ENCODE results near the gene L3MBTL4. TPM values are rescaled to one million over a fixed set of nuclear protein-coding genes. Genes with fewer than 3 reads are reported as not detected.

Gene L3MBTL4
- total RNA-seq, 1 experiment from 2014 or later = 1.4 TPM

DNA sequence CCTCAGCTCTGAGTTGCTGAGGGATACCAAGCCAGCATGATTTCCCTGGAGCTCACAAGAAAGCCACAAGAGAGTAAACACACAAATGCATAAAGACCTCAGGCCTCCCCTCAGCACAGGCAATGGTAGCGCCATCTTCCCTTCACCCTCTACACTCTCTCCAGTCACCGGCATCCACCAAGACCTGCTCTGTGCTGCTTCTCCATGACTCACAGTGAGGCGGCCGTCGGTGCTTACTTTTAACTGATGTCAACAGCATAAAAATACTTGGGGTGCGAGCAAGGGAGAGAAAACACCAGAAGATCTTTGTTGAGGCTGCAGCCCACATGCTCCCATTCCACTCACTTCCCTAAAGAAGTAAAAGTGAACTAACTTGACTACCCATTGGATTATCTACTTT, 46.7 kb downstream of the L3MBTL4 start:
- ChIA-PET POLR2A (no interaction called here), CTCF (interaction anchor here (0.7 kb wide), 1 partner anchor 154 kb away, joined by 3 read pairs; no protein-coding TSS in a partner anchor)
- peaks cover 14% of the 10 kb centered on the region for H3K9me3 Mint-ChIP-seq
- H3K27ac Mint-ChIP-seq = no peak overlapping the region
- no peak overlapping the region for H3K4me3 Mint-ChIP-seq
- no peak for TF ChIP-seq JAZF1 (CRISPR knock-in tag; IDR thresholded peaks at IDR 0.05)
- TF ChIP-seq, protein P1, sequence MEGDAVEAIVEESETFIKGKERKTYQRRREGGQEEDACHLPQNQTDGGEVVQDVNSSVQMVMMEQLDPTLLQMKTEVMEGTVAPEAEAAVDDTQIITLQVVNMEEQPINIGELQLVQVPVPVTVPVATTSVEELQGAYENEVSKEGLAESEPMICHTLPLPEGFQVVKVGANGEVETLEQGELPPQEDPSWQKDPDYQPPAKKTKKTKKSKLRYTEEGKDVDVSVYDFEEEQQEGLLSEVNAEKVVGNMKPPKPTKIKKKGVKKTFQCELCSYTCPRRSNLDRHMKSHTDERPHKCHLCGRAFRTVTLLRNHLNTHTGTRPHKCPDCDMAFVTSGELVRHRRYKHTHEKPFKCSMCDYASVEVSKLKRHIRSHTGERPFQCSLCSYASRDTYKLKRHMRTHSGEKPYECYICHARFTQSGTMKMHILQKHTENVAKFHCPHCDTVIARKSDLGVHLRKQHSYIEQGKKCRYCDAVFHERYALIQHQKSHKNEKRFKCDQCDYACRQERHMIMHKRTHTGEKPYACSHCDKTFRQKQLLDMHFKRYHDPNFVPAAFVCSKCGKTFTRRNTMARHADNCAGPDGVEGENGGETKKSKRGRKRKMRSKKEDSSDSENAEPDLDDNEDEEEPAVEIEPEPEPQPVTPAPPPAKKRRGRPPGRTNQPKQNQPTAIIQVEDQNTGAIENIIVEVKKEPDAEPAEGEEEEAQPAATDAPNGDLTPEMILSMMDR (IDR thresholded peaks at IDR 0.05) = no peak
- TF ChIP-seq, protein P2, sequence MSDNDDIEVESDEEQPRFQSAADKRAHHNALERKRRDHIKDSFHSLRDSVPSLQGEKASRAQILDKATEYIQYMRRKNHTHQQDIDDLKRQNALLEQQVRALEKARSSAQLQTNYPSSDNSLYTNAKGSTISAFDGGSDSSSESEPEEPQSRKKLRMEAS (CRISPR knock-in tag; IDR thresholded peaks at IDR 0.05) = no peak
- TF ChIP-seq, protein P3, sequence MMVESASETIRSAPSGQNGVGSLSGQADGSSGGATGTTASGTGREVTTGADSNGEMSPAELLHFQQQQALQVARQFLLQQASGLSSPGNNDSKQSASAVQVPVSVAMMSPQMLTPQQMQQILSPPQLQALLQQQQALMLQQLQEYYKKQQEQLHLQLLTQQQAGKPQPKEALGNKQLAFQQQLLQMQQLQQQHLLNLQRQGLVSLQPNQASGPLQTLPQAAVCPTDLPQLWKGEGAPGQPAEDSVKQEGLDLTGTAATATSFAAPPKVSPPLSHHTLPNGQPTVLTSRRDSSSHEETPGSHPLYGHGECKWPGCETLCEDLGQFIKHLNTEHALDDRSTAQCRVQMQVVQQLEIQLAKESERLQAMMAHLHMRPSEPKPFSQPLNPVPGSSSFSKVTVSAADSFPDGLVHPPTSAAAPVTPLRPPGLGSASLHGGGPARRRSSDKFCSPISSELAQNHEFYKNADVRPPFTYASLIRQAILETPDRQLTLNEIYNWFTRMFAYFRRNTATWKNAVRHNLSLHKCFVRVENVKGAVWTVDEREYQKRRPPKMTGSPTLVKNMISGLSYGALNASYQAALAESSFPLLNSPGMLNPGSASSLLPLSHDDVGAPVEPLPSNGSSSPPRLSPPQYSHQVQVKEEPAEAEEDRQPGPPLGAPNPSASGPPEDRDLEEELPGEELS (CRISPR knock-in tag; IDR thresholded peaks at IDR 0.05) = no peak
- TF ChIP-seq NFYB (CRISPR knock-in tag; conservative IDR thresholded peaks at IDR 0.05; ENCODE audit: low read depth) = no peak
- no peak for TF ChIP-seq ZNF317 (CRISPR knock-in tag; IDR thresholded peaks at IDR 0.05; ENCODE audit: borderline replicate concordance, low read depth)
- TF ChIP-seq ZNF671 (CRISPR knock-in tag; IDR thresholded peaks at IDR 0.05) = no peak
- no peak for TF ChIP-seq ETV6 (CRISPR knock-in tag; IDR thresholded peaks at IDR 0.05)
- TF ChIP-seq, protein P4, sequence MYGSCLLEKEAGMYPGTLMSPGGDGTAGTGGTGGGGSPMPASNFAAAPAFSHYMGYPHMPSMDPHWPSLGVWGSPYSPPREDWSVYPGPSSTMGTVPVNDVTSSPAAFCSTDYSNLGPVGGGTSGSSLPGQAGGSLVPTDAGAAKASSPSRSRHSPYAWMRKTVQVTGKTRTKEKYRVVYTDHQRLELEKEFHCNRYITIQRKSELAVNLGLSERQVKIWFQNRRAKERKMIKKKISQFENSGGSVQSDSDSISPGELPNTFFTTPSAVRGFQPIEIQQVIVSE (CRISPR knock-in tag; IDR thresholded peaks at IDR 0.05; ENCODE audit: borderline replicate concordance) = no peak
- TF ChIP-seq, protein P5, sequence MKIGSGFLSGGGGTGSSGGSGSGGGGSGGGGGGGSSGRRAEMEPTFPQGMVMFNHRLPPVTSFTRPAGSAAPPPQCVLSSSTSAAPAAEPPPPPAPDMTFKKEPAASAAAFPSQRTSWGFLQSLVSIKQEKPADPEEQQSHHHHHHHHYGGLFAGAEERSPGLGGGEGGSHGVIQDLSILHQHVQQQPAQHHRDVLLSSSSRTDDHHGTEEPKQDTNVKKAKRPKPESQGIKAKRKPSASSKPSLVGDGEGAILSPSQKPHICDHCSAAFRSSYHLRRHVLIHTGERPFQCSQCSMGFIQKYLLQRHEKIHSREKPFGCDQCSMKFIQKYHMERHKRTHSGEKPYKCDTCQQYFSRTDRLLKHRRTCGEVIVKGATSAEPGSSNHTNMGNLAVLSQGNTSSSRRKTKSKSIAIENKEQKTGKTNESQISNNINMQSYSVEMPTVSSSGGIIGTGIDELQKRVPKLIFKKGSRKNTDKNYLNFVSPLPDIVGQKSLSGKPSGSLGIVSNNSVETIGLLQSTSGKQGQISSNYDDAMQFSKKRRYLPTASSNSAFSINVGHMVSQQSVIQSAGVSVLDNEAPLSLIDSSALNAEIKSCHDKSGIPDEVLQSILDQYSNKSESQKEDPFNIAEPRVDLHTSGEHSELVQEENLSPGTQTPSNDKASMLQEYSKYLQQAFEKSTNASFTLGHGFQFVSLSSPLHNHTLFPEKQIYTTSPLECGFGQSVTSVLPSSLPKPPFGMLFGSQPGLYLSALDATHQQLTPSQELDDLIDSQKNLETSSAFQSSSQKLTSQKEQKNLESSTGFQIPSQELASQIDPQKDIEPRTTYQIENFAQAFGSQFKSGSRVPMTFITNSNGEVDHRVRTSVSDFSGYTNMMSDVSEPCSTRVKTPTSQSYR (CRISPR knock-in tag; IDR thresholded peaks at IDR 0.05) = no peak
- TF ChIP-seq MYBL2 (CRISPR knock-in tag; IDR thresholded peaks at IDR 0.05) = no peak
- TF ChIP-seq ATF1 (CRISPR knock-in tag; IDR thresholded peaks at IDR 0.05) = no peak
- no peak for TF ChIP-seq ZNF232 (CRISPR knock-in tag; IDR thresholded peaks at IDR 0.05)
- no peak for TF ChIP-seq SOX15 (CRISPR knock-in tag; IDR thresholded peaks at IDR 0.05)
- ATAC-seq (no peak), DNase-seq (ENCODE audit: low spot score) (no peak)
- H3K36me3 Mint-ChIP-seq = peaks cover 8% of the 10 kb centered on the region
- no peaks in the 10 kb centered on the region; the same call in 1 of the 2 replicates for H3K27me3 Mint-ChIP-seq (ENCODE audit: low read depth)
- H3K4me1 Mint-ChIP-seq = peaks cover 31% of the 10 kb centered on the region

DNA sequence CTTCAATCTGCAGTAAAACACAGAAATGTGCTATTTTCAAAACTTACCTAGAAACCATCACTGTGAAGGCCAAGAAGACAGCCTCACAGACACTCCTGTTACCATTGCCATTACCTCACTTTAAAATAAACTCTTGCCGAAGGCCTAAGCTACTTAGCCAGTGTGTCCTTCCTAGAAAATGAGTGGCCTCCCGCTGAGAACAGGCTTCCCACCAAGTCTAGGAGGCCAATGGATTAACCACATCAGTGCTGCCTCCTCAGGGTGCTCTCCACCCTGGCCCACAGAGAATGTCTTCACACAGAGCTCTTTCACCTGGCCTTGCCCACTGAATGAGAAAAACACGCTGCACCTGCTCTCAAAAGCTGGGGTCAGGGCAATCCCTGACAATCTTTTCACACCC, 47.5 kb downstream of the L3MBTL4 start:
- ChIA-PET POLR2A (no interaction called here), CTCF (interaction anchor here (1.0 kb wide), 1 partner anchor 39 kb away, joined by 3 read pairs; no protein-coding TSS in a partner anchor)
- Mint-ChIP-seq H3K27me3 (ENCODE audit: low read depth) (no peaks in the 10 kb centered on the region; the same call in 1 of the 2 replicates), H3K36me3 (peaks cover 3% of the 10 kb centered on the region), H3K9me3 (peaks cover 8% of the 10 kb centered on the region), H3K4me3 (no peak overlapping the region), H3K4me1 (peaks cover 31% of the 10 kb centered on the region), H3K27ac (peak overlapping the region; percentile 11; the same call in 1 of the 2 replicates)
- DNase-seq (ENCODE audit: low spot score) = no peak
- peak; percentile 17; the same call in 1 of the 2 replicates for ATAC-seq
- TF ChIP-seq ZNF423 (CRISPR knock-in tag; IDR thresholded peaks at IDR 0.05) = 0 out of 2 replicates have a peak, but pooled peaks have one; percentile 2
- no peak for TF ChIP-seq IRF2 (CRISPR knock-in tag; IDR thresholded peaks at IDR 0.05; ENCODE audit: borderline replicate concordance, low read depth)
- no peak for TF ChIP-seq CREB1 (CRISPR knock-in tag; IDR thresholded peaks at IDR 0.05)
- TF ChIP-seq TEAD4 (CRISPR knock-in tag; IDR thresholded peaks at IDR 0.05) = no peak

Measured in WTC11 (cell line).